Osteoblast (primary cell): ENCODE measurements around the gene NR4A3. TPM values are rescaled to one million over a fixed set of nuclear protein-coding genes. Genes with fewer than 3 reads are reported as not detected.
"Not testable (repeated sequence)": the region's sequence is repeated elsewhere in the genome, so short reads cannot be mapped to it uniquely, and the experiment has no call there.

Experiments used
- DNase-seq: peaks from one replicate; pipeline ENCODE4 v3.0.0; 2011; ENCODE audit warnings: low spot score, mixed read lengths; ENCODE audit not compliant: insufficient read length; ENCODE audit errors: missing footprints
- H2AFZ ChIP-seq: 2 replicates; pipeline ENCODE4 v1.6.0; 2011; ENCODE audit warnings: mild to moderate bottlenecking, low read length
- H3K27ac ChIP-seq: 2 replicates; pipeline ENCODE4 v1.5.1; 2011; ENCODE audit warnings: mild to moderate bottlenecking, low read depth, low read length, moderate library complexity
- H3K27me3 ChIP-seq: 2 replicates; pipeline ENCODE4 v1.6.0; 2012; ENCODE audit warnings: mild to moderate bottlenecking, control low read depth, inconsistent platforms, low read length, moderate library complexity; ENCODE audit not compliant: insufficient read depth
- H3K36me3 ChIP-seq: 2 replicates; pipeline ENCODE4 v1.5.1; 2011; ENCODE audit warnings: mild to moderate bottlenecking, low read length, control low read depth, moderate library complexity; ENCODE audit not compliant: insufficient read depth
- H3K4me1 ChIP-seq: 2 replicates; pipeline ENCODE4 v1.5.1; 2011; ENCODE audit warnings: mild to moderate bottlenecking, low read length, control low read depth, moderate library complexity; ENCODE audit not compliant: insufficient read depth
- H3K4me2 ChIP-seq: 2 replicates; pipeline ENCODE4 v1.6.0; 2011; ENCODE audit warnings: mild to moderate bottlenecking, low read length; ENCODE audit not compliant: insufficient read depth
- H3K4me3 ChIP-seq: fragments of 200-600 bp; sonication (generic); 3 replicates; pipeline ENCODE4 v1.5.1; 2012; ENCODE audit warnings: mild to moderate bottlenecking, low read length, inconsistent platforms; ENCODE audit not compliant: insufficient read depth
- H3K79me2 ChIP-seq: 2 replicates; pipeline ENCODE4 v1.6.0; 2012; ENCODE audit warnings: mild to moderate bottlenecking, low read length, control low read depth, inconsistent platforms; ENCODE audit not compliant: insufficient read depth
- H3K9me3 ChIP-seq: 2 replicates; pipeline ENCODE4 v1.5.1; 2011; ENCODE audit warnings: low read depth, low read length, control low read depth
- H4K20me1 ChIP-seq: 2 replicates; pipeline ENCODE4 v1.6.0; 2012; ENCODE audit warnings: mild to moderate bottlenecking, low read length, control low read depth; ENCODE audit not compliant: insufficient read depth
- CTCF ChIP-seq: IDR thresholded peaks from 2 replicates; pipeline ENCODE4 v1.5.1; 2011; ENCODE audit warnings: mild to moderate bottlenecking, low read depth, low read length, moderate library complexity; ENCODE audit errors: extremely low read depth
- total RNA-seq: library from RNA; depleted of rRNA; stranded (reverse); fragments of >200 nt; gene quantifications from 2 replicates; pipeline ENCODE4 v1.2.3, GENCODE V29; 2012

The NR4A3 gene
- total RNA-seq, 1 donor = 0.36 TPM

GRCh38 chr9:99779277-99779676 lies 42.4 kb upstream of the NR4A3 start:
- Histone ChIP-seq H3K9me3 (no peaks in the 10 kb centered on the region), H3K27me3 (peaks cover 4% of the 10 kb centered on the region), H3K4me2 (no peak overlapping the region), H3K27ac (no peak overlapping the region), H2AFZ (no peak overlapping the region), H4K20me1 (no peaks in the 10 kb centered on the region), H3K4me3 (no peak overlapping the region), H3K79me2 (no peaks in the 10 kb centered on the region), H3K4me1 (peaks cover 3% of the 10 kb centered on the region), H3K36me3 (no peaks in the 10 kb centered on the region)
- no peak for TF ChIP-seq CTCF
- DNase-seq = no peak

DNA sequence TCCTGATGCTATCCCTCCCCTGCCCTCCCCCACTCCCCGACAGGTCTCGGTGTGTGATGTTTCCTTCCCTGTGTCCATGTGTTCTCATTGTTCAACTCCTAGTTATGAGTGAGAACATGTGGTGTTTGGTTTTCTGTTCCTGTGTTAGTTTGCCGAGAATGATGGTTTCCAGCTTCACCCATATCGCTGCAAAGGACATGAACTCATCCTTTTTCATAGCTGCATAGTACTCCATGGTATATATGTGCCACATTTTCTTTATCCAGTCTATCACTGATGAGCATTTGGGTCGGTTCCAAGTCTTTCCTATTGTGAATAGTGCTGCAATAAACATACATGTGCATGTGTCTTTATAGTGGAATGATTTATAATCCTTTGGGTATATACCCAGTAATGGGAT lies 39.3 kb upstream of the NR4A3 start:
- not testable (repeated sequence) for H3K79me2 ChIP-seq, H2AFZ ChIP-seq, H3K27me3 ChIP-seq, H3K9me3 ChIP-seq, DNase-seq, H3K4me1 ChIP-seq, H3K36me3 ChIP-seq, H4K20me1 ChIP-seq, H3K4me3 ChIP-seq, H3K27ac ChIP-seq, H3K4me2 ChIP-seq

GRCh38 chr9:99782962-99783718 lies 38.5 kb upstream of the NR4A3 start:
- no peaks in the 10 kb centered on the region for H3K9me3 ChIP-seq
- H3K27me3 ChIP-seq = no peaks in the 10 kb centered on the region
- no peaks in the 10 kb centered on the region for H3K36me3 ChIP-seq
- no peak for DNase-seq
- no peak overlapping the region for H3K4me2 ChIP-seq
- no peaks in the 10 kb centered on the region for H3K79me2 ChIP-seq
- TF ChIP-seq CTCF = no peak
- H3K4me1 ChIP-seq = peaks cover under 1% of the 10 kb centered on the region
- no peak overlapping the region for H3K27ac ChIP-seq
- no peak overlapping the region for H3K4me3 ChIP-seq
- H2AFZ ChIP-seq = no peak overlapping the region
- no peaks in the 10 kb centered on the region for H4K20me1 ChIP-seq

- H3K4me3 ChIP-seq = no peak overlapping the region
- H3K27me3 ChIP-seq = no peaks in the 10 kb centered on the region
- H3K4me2 ChIP-seq = no peak overlapping the region
- no peak for DNase-seq
- no peaks in the 10 kb centered on the region for H3K9me3 ChIP-seq
- no peaks in the 10 kb centered on the region for H3K36me3 ChIP-seq
- no peaks in the 10 kb centered on the region for H3K79me2 ChIP-seq
- no peak overlapping the region for H3K27ac ChIP-seq
- H3K4me1 ChIP-seq = no peaks in the 10 kb centered on the region
- H4K20me1 ChIP-seq = no peaks in the 10 kb centered on the region
- no peak for TF ChIP-seq CTCF
- H2AFZ ChIP-seq = no peak overlapping the region
These were observed 37.9 kb upstream of the NR4A3 start for GRCh38 chr9:99783799-99784198.
